ENCODE measurements around the gene ARPC1B. TPM values are rescaled to one million over a fixed set of nuclear protein-coding genes. Genes with fewer than 3 reads are reported as not detected.

The ARPC1B gene
- total and polyA plus RNA-seq, 2 of the 8 experiments (the other 6 are each of a cell fraction or from before 2014, with no cell fraction given), result 64.5 to 115 TPM

DNA sequence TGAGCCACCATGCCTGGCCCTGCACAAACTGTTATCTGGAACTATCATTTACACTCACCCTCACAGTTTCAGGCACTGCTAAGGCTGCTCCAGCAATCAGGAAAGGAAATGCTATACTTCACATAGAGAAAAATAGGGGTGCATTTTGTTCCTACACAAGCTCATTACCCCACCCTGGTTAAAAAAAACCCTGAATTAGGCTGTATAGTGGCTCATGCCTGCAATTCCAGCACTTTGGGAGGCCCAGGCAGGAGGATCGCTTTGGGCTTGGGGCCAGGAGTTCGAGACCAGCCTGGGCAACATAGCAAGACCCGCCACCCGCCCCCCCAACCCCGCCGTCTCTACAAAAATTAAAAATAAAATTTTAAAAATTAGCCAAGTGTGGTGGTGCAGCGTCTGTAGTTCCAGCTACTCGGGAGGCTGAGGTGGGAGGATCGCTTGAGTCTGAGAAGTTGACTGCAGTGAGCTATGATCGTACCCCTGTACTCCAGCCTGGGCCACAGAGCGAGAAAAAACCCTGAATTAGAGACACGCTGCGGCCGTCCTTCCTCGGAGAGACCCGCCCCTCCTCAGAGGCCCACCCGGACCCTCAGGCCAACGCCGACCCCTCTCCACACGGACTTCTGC is 63.5 kb downstream of the ARPC1B start:
- no peak overlapping the region for H3K4ac ChIP-seq (replicated peaks; ENCODE audit: insufficient read length, low read depth, low read length)
- peak overlapping the region; percentile 87 to 95 (median 88) for H3K4me3 ChIP-seq (ENCODE audit: extremely low read depth in 1 of 4, insufficient read depth in 2 of 4, low read depth in 3 of 4, low read length in 4 of 4)
- H3K9me3 ChIP-seq (ENCODE audit: insufficient read depth in 2 of 2, low read depth in 1 of 2, low read length in 1 of 2), result no peaks in the 10 kb centered on the region
- POLR2A ChIA-PET (ENCODE audit: partially characterized antibody), result interaction anchor here (0.6 to 7.3 kb wide), 21 partner anchors 9 to 527 kb away, joined by 3 to 51 read pairs (median 4); partner anchors contain the start of genes BUD31 and PDAP1
- 0 out of 2 replicates have a peak overlapping the region, but pooled peaks have one; percentile 35 for H2AFZ ChIP-seq (ENCODE audit: low read length)
- DNase-seq (ENCODE audit: low read depth in 1 of 2, low spot score in 2 of 2), result no peak
- no peak overlapping the region for H3K23ac ChIP-seq (ENCODE audit: insufficient read length)
- H3K79me1 ChIP-seq (ENCODE audit: low read depth, low read length), result peaks cover 9% of the 10 kb centered on the region
- peaks cover 12 to 51% of the 10 kb centered on the region in 2 experiments for H3K79me2 ChIP-seq (ENCODE audit: control insufficient read depth in 1 of 2, insufficient read depth in 2 of 2, low read length in 2 of 2)
- H4K5ac ChIP-seq (ENCODE audit: insufficient read length, low read depth, low read length), result peak overlapping the region; percentile 66
- no peak overlapping the region for H2BK20ac ChIP-seq (ENCODE audit: low read length)
- no peak overlapping the region; the same call in 1 of the 2 replicates for H2AK5ac ChIP-seq (ENCODE audit: low read depth, low read length)
- H2BK15ac ChIP-seq (ENCODE audit: low read length), result no peak overlapping the region
- peak overlapping the region; percentile 64; the same call in 1 of the 2 replicates for H3K27ac ChIP-seq (ENCODE audit: low read depth, low read length)
- peaks cover 10 to 26% (median 19%) of the 10 kb centered on the region in 4 experiments; a peak in 7 of 8 replicates for H3K36me3 ChIP-seq (ENCODE audit: control insufficient read depth in 2 of 4, insufficient read depth in 4 of 4, low read length in 3 of 4)
- H3K9ac ChIP-seq (replicated peaks in 1 of 4; ENCODE audit: extremely low read depth in 1 of 4, low read depth in 3 of 4, low read length in 3 of 4), result peak overlapping the region; percentile 31 to 80 (median 73)
- no peak overlapping the region for H2BK5ac ChIP-seq (ENCODE audit: low read depth, low read length)
- no peak overlapping the region for H4K91ac ChIP-seq (replicated peaks; ENCODE audit: insufficient read length, low read length)
- CTCF ChIA-PET (ENCODE audit: partially characterized antibody), result interaction anchor here (0.6 to 1.5 kb wide), 3 partner anchors 21 to 531 kb away, joined by 3 to 5 read pairs (median 3); no protein-coding TSS in a partner anchor
- H3K4me2 ChIP-seq (ENCODE audit: insufficient read depth in 1 of 2, low read depth in 2 of 2, low read length in 2 of 2), result peak overlapping the region; percentile 63 to 70
- FAIRE-seq, result no peak
- peak overlapping the region; percentile 92; the same call in 1 of the 2 replicates for H4K8ac ChIP-seq (ENCODE audit: extremely low read depth, insufficient read depth, low read length)
- TF ChIP-seq SIRT6 (IDR thresholded peaks at IDR 0.05; ENCODE audit: low read length) (no peak), BCL11A (IDR thresholded peaks at IDR 0.05; ENCODE audit: low read depth in 2 of 2, low read length in 2 of 2) (no peak), ASH2L (IDR thresholded peaks at IDR 0.05; ENCODE audit: low read length) (no peak), TAF7 (optimal IDR thresholded peaks at IDR 0.05; ENCODE audit: borderline replicate concordance, low read depth, low read length) (peak; percentile 13)
- no peaks in the 10 kb centered on the region for H3K27me3 ChIP-seq (replicated peaks in 1 of 4; ENCODE audit: control insufficient read depth in 3 of 4, extremely low read depth in 1 of 4, insufficient read depth in 3 of 4, low read length in 3 of 4)
- H2BK120ac ChIP-seq (replicated peaks; ENCODE audit: low read depth, low read length), result no peak overlapping the region
- WGBS, 2 experiments (ENCODE audit: extremely low coverage in 1 of 2, insufficient coverage in 1 of 2, insufficient read length in 1 of 2, insufficient replicate concordance in 2 of 2, low coverage in 1 of 2, low lambda C conversion rate in 2 of 2, missing lambda C conversion rate in 1 of 2), result 28% methylated on average over 18 of the region's 20 CpGs; no CpG with 5 or more reads in 1 of the 2 experiments
- peaks cover 10 to 17% of the 10 kb centered on the region in 2 experiments for H4K20me1 ChIP-seq (replicated peaks in 1 of 2; ENCODE audit: control insufficient read depth in 1 of 2, insufficient read depth in 2 of 2, low read length in 2 of 2)
- H3K14ac ChIP-seq (ENCODE audit: insufficient read length), result no peak overlapping the region
- H3K18ac ChIP-seq (ENCODE audit: extremely low read depth, low read length), result no peak overlapping the region; the same call in 1 of the 2 replicates
- no peak overlapping the region for H2BK12ac ChIP-seq (ENCODE audit: low read depth, low read length)
- H3K4me1 ChIP-seq (replicated peaks in 1 of 4; ENCODE audit: control insufficient read depth in 3 of 4, insufficient read depth in 4 of 4, low read length in 3 of 4), result peaks cover 0 to 12% (median 6%) of the 10 kb centered on the region in 4 experiments; a peak in 5 of 7 replicates
- peaks cover 4% of the 10 kb centered on the region for H3K23me2 ChIP-seq (ENCODE audit: low read depth, low read length)
- peak overlapping the region; percentile 39 for H3K56ac ChIP-seq (replicated peaks; ENCODE audit: insufficient read length, low read depth, low read length)

Data from H1 (cell line).